Stimulated activated CD4-positive, alpha-beta T cell treated with anti-CD3 and anti-CD28 coated beads, Interleukin-2, amount 100 ng/mL, for 48 hours (primary cell): ENCODE data around the gene TAF1A.

Experiments
- DNase-seq, 2 donors: peaks; one replicate each; pipeline ENCODE4 v3.0.0-alpha.2; 2020

Gene TAF1A

DNA sequence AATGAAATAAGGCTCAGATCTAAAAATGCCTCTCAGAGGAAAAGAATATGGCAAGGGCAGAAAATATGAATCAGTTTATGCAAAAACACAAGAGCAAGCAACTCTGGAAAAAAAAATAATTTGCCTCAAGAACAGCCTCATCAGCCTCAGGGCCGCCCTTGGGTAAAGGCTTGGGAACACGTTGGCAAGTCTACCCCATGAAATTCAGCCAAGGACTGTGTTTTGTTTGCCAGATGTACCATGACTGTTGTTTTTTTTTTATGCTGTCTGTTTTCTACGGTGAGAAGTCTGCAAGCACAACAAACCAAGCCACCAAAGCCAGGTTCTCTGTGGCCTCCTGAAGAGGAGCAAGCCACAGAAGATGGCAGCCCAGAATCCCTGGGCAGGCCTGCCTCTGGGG is 59.8 kb downstream of the TAF1A start:
- no peak for DNase-seq

DNA sequence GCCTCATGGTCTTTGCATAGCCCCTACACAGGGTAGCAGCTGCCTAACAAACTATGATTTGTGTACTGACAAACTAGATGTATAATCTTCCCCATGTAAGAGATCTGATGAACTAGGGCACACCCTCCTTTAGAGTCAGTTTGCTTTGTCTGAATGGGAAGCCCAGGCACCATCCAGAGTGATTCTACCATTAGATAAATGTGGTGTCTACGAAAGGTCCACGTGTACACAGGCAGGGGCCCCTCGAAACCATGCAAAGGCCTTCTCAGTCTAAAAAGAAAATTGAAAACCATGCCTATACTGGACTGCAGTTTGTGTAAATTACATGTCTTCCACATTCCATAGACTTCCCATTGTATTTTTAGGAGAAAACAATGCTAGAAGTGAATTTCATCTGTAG is 60.6 kb downstream of the TAF1A start:
- DNase-seq, result no peak

DNA sequence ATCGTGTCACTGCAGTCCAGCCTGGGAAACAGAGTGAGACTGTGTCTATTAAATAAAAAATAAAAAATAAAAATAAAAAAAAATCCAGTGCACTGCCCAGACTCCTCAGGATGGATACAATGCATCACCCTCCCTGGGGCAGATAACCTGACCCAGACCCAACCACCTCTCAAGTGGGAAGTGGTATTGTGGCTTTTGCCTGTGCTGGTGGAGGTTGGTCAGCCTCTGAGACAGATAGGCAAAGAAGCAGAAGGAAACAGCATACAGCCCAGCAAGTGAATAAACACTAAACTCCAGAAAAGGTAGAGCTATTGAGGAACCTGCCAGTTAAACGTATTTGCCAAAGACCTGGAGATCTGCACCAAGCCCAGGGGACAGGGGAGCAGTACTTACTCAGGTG is 63.8 kb downstream of the TAF1A start:
- no peak for DNase-seq

DNA sequence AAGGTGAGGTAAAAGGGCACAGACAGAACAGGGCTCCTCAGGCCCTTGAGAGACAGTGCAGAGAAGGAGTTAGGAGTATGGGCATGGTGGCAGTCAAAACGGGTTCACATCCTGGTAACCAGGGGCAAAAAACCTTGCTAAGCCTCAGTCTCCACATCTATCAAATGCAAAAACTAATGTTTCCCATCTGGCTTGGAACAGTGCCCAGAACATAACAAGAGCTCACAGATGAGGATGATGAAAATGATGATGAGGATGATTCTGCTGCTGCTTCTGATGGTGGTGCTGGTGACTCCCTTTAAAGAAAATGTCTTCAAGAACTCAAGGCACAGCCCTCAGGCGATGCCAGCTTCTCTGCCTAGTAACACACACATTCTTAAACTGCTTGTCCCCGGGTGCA is 65.9 kb downstream of the TAF1A start:
- DNase-seq, result no peak

DNA sequence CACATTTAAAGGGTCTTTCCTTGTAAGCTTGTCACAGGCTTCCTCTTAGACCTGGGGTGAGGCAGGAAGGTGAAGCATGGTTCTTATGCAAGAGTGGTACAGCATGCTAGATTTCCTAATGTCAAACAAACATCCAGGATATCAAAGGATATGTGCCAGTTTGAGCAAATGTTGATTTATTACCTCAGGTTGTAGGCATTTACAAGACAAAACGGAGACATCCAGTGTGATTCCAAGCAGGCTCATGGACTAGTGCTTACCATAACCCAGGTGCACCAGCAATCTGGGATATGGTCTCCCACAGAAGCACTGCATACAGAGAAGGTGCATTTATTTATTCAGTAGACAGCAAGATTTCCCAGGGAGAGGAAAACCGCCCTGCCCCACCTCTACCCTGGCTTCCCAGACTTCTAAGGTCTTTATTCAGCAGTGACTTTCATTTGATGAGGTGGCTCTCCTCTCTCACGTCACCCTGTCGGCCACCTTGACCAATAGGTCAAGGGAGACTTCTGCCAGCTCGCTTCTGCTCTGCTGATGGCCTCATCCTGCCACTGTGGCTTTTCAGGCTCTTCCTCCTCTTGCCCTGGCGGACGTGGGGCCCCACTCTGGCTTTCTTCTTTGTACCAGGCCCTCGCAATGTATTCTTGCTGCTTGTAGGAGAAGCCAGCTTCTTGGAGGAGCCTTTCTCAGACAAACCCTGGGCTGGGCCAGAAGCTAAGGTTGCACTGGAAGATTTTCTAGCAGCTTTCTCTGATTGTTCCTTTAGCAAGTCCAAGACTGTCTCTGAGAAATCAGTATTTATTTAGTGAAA is 67.4 kb downstream of the TAF1A start:
- DNase-seq, result no peak

DNA sequence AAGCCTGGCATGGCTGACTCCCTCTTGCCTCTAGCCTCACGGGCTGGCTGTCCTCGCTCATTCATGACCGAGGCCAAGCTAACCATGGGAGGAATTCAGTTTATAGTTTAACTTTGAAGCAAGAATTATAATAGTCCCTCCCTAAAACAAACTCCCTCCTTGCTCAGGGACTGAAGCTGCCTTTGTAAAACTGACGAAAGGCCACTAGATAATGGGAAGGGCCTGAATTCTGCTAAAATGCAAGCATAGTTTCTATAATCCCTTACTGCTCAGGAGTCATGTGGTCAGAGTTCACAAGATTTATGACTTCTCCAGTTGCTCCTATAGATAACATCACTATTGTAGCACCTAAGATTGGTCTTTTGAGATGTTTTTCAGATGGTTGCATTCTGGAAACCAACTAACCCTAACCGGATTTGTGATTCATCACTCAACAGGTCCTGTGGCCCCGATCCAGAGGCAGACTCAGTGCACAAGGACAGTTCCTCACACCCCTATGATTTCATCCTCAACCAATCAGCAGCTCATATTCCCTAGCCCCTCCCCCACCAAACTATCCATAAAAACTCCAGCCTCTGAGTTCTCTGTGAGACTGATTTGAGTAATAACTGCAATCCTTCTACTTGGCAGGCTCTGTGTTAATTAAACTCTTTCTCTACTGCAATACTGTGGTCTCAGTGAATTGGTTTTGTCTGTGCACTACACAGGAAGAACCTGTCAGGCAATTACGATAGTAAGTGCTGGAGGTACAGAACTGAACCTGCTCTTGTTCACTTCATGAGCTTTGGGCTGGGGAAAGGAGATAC is 68.2 kb downstream of the TAF1A start:
- DNase-seq, result no peak
